ENCODE results near the gene ZNF670. TPM values are rescaled to one million over a fixed set of nuclear protein-coding genes. Genes with fewer than 3 reads are reported as not detected.

ZNF670 gene
- total RNA-seq, 1 experiment from 2014 or later: 13.9 TPM

Other genes with a start within 250 kb of the ZNF670 start
- gene AHCTF1, start 146.9 kb downstream of the ZNF670 start, total RNA-seq (2021): 41.9 and 44.3 TPM in 2 replicates
- 22.3 and 22.4 TPM in 2 replicates for gene ZNF695, start 70.8 kb downstream of the ZNF670 start, total RNA-seq (2021)
- gene ZNF669, start 25.5 kb upstream of the ZNF670 start, total RNA-seq (2021): 19.2 and 19.5 TPM in 2 replicates
- gene ZNF124, start 93.2 kb upstream of the ZNF670 start, total RNA-seq (2021): 50.6 and 50.9 TPM in 2 replicates
- not detected in 2 replicates for gene VN1R5, start 177.3 kb upstream of the ZNF670 start, total RNA-seq (2021)